HG03457 (cell line): ENCODE data around the gene ZBTB7C.

Experiments used
- ATAC-seq: cut with Tn5 transposase; IDR thresholded peaks from one replicate; pipeline ENCODE4 v1.9.1; 2021; ENCODE audit warnings: moderate number of reproducible peaks; ENCODE audit not compliant: unreplicated experiment

The ZBTB7C gene

GRCh38 chr18:48219810-48220499 is 189.2 kb downstream of the ZBTB7C start:
- no peak for ATAC-seq

- no peak for ATAC-seq
Measured at GRCh38 chr18:48219037-48219809, 190.0 kb downstream of the ZBTB7C start.

GRCh38 chr18:48218285-48219022 is 190.7 kb downstream of the ZBTB7C start:
- no peak for ATAC-seq

GRCh38 chr18:48217258-48218250 is 191.6 kb downstream of the ZBTB7C start:
- ATAC-seq = no peak

GRCh38 chr18:48216639-48217257 is 192.4 kb downstream of the ZBTB7C start:
- ATAC-seq = no peak

- no peak for ATAC-seq
Measured at GRCh38 chr18:48215876-48216638, 193.1 kb downstream of the ZBTB7C start.

GRCh38 chr18:48213791-48214190 is 195.4 kb downstream of the ZBTB7C start:
- ATAC-seq = no peak

- no peak for ATAC-seq
Measured at GRCh38 chr18:48208432-48209140, 200.6 kb downstream of the ZBTB7C start.

GRCh38 chr18:48207733-48208132 is 201.4 kb downstream of the ZBTB7C start:
- ATAC-seq = no peak

GRCh38 chr18:48206887-48207286 is 202.3 kb downstream of the ZBTB7C start:
- ATAC-seq = no peak

GRCh38 chr18:48203961-48204666 is 205.1 kb downstream of the ZBTB7C start:
- no peak for ATAC-seq

- ATAC-seq = no peak
Measured at GRCh38 chr18:48203288-48203945, 205.8 kb downstream of the ZBTB7C start.

- no peak for ATAC-seq
Measured at GRCh38 chr18:48202350-48203260, 206.6 kb downstream of the ZBTB7C start.

- ATAC-seq = no peak
Measured at GRCh38 chr18:48202006-48202348, 207.2 kb downstream of the ZBTB7C start.

- ATAC-seq = no peak
Measured at GRCh38 chr18:48201337-48202005, 207.7 kb downstream of the ZBTB7C start.
